OCI-LY7 (cell line): ENCODE measurements around the gene GLA. TPM values are rescaled to one million over a fixed set of nuclear protein-coding genes. Genes with fewer than 3 reads are reported as not detected.
A peak's percentile ranks its signal among the peaks of the same experiment; 100 is the strongest.

Source experiments
- Bru-seq: library from RNA; stranded (reverse); fragments of 400-500 nt; gene quantifications from one replicate; lab custom pipeline; 2021; lab: Mats Ljungman, UMichigan
- BruChase-seq, 2 experiments: library from RNA; stranded (reverse); fragments of 400-500 nt; gene quantifications; one replicate each; lab custom pipeline; 2021; lab: Mats Ljungman, UMichigan
- BruUV-seq: library from RNA; stranded (reverse); fragments of 400-500 nt; replicated peaks from 2 replicates; lab custom pipeline; 2021; lab: Mats Ljungman, UMichigan
- CTCF ChIA-PET: fragments of 300-600 bp; sonication (Branson Sonifier 250); formaldehyde crosslinking; loops from one replicate; lab custom pipeline; 2022; ENCODE audit warnings: antibody characterized with exemption; ENCODE audit not compliant: unreplicated experiment; lab: Charles Lee
- POLR2A ChIA-PET: fragments of 300-600 bp; sonication (Branson Sonifier 250); formaldehyde crosslinking; loops from one replicate; lab custom pipeline; 2022; ENCODE audit warnings: antibody characterized with exemption; lab: Charles Lee
- DNase-seq: peaks from one replicate; pipeline ENCODE4 v3.0.0-alpha.2; 2015; ENCODE audit warnings: low spot score
- H2AFZ ChIP-seq: fragments of 200-600 bp; sonication (generic), shearing (Covaris generic); 2 replicates; pipeline ENCODE4 v1.6.1; 2014; ENCODE audit warnings: mild to moderate bottlenecking, antibody characterized with exemption, low read length, moderate library complexity
- H3K27ac ChIP-seq: fragments of 200-600 bp; sonication (generic); 2 replicates; pipeline ENCODE4 v1.5.1; 2014; ENCODE audit warnings: mixed run types, low read depth, mild to moderate bottlenecking, moderate library complexity, low read length, inconsistent platforms; ENCODE audit not compliant: poor library complexity, severe bottlenecking
- H3K36me3 ChIP-seq: fragments of 200-600 bp; sonication (generic); 2 replicates; pipeline ENCODE4 v1.6.1; 2014; ENCODE audit warnings: mild to moderate bottlenecking, antibody characterized with exemption, low read length, moderate library complexity, mixed read lengths; ENCODE audit not compliant: insufficient read depth
- H3K4me1 ChIP-seq: fragments of 200-600 bp; sonication (generic); 2 replicates; pipeline ENCODE4 v1.5.1; 2014; ENCODE audit warnings: mild to moderate bottlenecking, low read length; ENCODE audit not compliant: insufficient read depth, poor library complexity, severe bottlenecking
- H3K4me2 ChIP-seq: fragments of 200-600 bp; sonication (generic); 2 replicates; pipeline ENCODE4 v1.6.1; 2014; ENCODE audit warnings: mild to moderate bottlenecking, low read length
- H3K4me3 ChIP-seq: fragments of 200-600 bp; sonication (generic); 2 replicates; pipeline ENCODE4 v1.5.1; 2014; ENCODE audit warnings: mild to moderate bottlenecking, low read depth, low read length; ENCODE audit not compliant: poor library complexity, severe bottlenecking
- H3K79me2 ChIP-seq: fragments of 200-600 bp; sonication (generic); 2 replicates; pipeline ENCODE4 v1.6.1; 2016; ENCODE audit warnings: low read depth, mild to moderate bottlenecking, low read length, moderate library complexity, mixed read lengths; ENCODE audit not compliant: insufficient read depth
- H3K9me2 ChIP-seq: fragments of 200-600 bp; sonication (generic); 2 replicates; pipeline ENCODE4 v1.6.1; 2016; ENCODE audit warnings: mild to moderate bottlenecking, low read length, mixed read lengths; ENCODE audit not compliant: insufficient read depth
- H3K9me3 ChIP-seq: fragments of 200-600 bp; sonication (generic); 2 replicates; pipeline ENCODE4 v1.6.1; 2014; ENCODE audit warnings: mild to moderate bottlenecking, mixed run types, low read length, mixed read lengths
- H4K20me1 ChIP-seq: fragments of 200-600 bp; sonication (generic); 2 replicates; pipeline ENCODE4 v1.6.1; 2014; ENCODE audit warnings: mild to moderate bottlenecking, antibody characterized with exemption, low read length, moderate library complexity, mixed read lengths; ENCODE audit not compliant: insufficient read depth
- EZH2phosphoT487 ChIP-seq: fragments of 200-600 bp; sonication (generic); IDR thresholded peaks from 2 replicates; pipeline ENCODE4 v1.6.1; 2018; ENCODE audit warnings: low read depth, borderline replicate concordance, mild to moderate bottlenecking, mixed run types, antibody characterized with exemption, low read length, moderate library complexity, mixed read lengths
- intact Hi-C: fragments of 100-400 bp; cut with micrococcal nuclease; formaldehyde crosslinking; loops from one replicate; pipeline ENCODE4 v1.10.0; 2022; ENCODE audit not compliant: unreplicated experiment
- long read RNA-seq: library from polyadenylated mRNA; stranded (forward); transcript quantifications from one replicate; pipeline ENCODE4 v2.0.0, GENCODE V29; 2022
- total RNA-seq, 2 experiments: library from RNA; depleted of rRNA in 1 of 2; stranded (reverse); fragments of >200 nt in 1 of 2; shearing (Covaris generic) in 1 of 2; gene quantifications; 2 replicates each; pipeline ENCODE4 v1.2.3, GENCODE V29; 2014 to 2022
- TF ChIP-seq, protein P1 (sequence below): fragments of 200-600 bp; sonication (generic); conservative IDR thresholded peaks from 2 replicates; pipeline ENCODE4 v1.5.1; 2014; ENCODE audit warnings: mild to moderate bottlenecking, antibody characterized with exemption, low read length, moderate library complexity, mixed read lengths

GLA gene
- total RNA-seq (2014; rRNA removed; shearing (Covaris generic)) (47.6 and 51.1 TPM in 2 replicates), total RNA-seq (2022) (48.7 and 49.4 TPM in 2 replicates), Bru-seq, nascent RNA (percentile 74 among the genes with signal in this experiment), BruChase-seq, experiment 1, labeled RNA remaining after a 6-hour chase (percentile 62 among the genes with signal in this experiment), BruChase-seq, experiment 2, labeled RNA remaining after a 2-hour chase (percentile 73 among the genes with signal in this experiment)
- long read RNA-seq, transcript GLA-201 (7 exons, 1,318 nt): major isoform, 22 of 41 reads
- long read RNA-seq, partial matches to known transcripts: 2 of 41 reads
- long read RNA-seq, other reads (novel, unspliced or antisense): 12 of 41 reads

DNA sequence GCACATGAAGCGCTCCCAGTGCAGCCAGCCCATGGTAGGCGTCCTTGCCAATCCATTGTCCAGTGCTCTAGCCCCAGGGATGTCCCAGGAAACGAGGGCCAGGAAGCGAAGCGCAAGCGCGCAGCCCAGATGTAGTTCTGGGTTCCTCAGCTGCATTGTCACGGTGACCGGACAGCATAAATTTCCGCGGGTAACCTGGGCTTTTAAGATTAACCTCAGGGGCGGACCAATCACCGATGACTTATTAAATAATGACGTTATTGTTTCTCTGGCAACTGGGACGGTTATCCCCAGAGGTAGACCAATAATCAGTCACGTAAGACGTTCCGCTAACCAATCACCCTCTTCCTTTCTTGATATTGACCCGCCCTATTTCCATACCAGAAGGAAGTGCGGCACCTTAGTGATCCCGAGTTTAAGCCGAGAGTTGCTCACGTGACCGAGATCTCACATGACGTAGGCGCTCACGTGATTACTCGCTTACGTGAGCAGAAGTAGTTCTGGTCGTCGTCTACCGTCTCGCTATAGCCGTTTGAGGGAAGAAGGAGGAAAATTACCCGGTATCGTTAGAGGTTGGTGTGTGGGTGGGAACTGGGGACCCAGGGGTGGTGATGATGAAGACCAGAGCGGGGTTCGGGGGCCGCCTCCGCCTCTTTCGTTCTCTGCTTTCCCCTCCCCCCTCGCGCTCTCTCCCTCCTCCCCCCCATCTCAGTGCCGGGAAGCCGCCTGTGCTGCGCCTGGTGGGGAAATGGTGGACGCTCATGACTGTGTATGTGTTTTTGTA is at the start of gene GLA, which contains the start of gene HNRNPH2:
Gene GLA, minus strand, starts transcription at position 178 of the 784 bp plus-strand sequence. Its CDS starts 22 bp downstream, at position 156.
Gene HNRNPH2, plus strand, starts transcription at position 475 of the 784 bp plus-strand sequence. CDS start 3,767 bp downstream, outside the sequence.
- H3K27ac ChIP-seq: peak within 1 kb of the TSS; percentile 85
- H3K4me3 ChIP-seq: peak within 1 kb of the TSS; percentile 97
- H3K79me2 ChIP-seq: peaks cover 84% of the 10 kb centered on the region
- no peaks in the 10 kb centered on the region for H4K20me1 ChIP-seq
- peak; percentile 96 for DNase-seq
- no peaks in the 10 kb centered on the region for H3K9me3 ChIP-seq
- peaks cover 48% of the 10 kb centered on the region for H3K36me3 ChIP-seq
- intact Hi-C loops: loop anchor here (5.0 kb wide), 1 partner anchor 61 kb away; the partner anchor contains the start of gene TIMM8A
- peaks cover 5% of the 10 kb centered on the region for H3K4me1 ChIP-seq
- BruUV-seq: no TSS peak
- no peaks in the 10 kb centered on the region for H3K9me2 ChIP-seq
- peak within 1 kb of the TSS; percentile 34; the same call in 1 of the 2 replicates for H2AFZ ChIP-seq
- H3K4me2 ChIP-seq: peak within 1 kb of the TSS; percentile 90
- ChIA-PET POLR2A (interaction anchor here (1.8 kb wide), 1 partner anchor 17 kb away, joined by 4 read pairs; the partner anchor contains the start of gene RPL36A), CTCF (no interaction called here)
- TF ChIP-seq, protein P1, sequence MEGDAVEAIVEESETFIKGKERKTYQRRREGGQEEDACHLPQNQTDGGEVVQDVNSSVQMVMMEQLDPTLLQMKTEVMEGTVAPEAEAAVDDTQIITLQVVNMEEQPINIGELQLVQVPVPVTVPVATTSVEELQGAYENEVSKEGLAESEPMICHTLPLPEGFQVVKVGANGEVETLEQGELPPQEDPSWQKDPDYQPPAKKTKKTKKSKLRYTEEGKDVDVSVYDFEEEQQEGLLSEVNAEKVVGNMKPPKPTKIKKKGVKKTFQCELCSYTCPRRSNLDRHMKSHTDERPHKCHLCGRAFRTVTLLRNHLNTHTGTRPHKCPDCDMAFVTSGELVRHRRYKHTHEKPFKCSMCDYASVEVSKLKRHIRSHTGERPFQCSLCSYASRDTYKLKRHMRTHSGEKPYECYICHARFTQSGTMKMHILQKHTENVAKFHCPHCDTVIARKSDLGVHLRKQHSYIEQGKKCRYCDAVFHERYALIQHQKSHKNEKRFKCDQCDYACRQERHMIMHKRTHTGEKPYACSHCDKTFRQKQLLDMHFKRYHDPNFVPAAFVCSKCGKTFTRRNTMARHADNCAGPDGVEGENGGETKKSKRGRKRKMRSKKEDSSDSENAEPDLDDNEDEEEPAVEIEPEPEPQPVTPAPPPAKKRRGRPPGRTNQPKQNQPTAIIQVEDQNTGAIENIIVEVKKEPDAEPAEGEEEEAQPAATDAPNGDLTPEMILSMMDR: no peak
- TF ChIP-seq EZH2phosphoT487: no peak

DNA sequence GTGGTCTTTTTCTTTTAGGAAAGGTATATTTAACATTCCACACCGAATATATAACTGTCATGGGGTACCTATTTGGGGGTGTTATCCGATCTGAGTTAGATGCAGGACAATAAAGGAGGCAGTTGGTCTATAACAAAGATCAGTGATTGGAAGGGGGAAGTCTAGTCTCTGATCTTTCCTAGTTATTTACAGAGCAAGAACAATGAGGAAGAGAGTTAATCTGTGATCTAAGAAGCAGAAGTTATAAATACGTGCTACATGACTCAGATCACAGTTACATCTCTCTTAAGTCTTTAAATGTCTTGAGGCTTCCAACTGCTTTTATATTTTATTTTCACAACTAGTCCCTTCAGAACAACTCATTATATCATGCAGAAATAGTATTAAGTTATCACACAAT is 44.3 kb upstream of the GLA start:
- Histone ChIP-seq H3K27ac (no peak overlapping the region), H3K79me2 (no peaks in the 10 kb centered on the region), H3K36me3 (no peaks in the 10 kb centered on the region), H2AFZ (no peak overlapping the region), H3K9me3 (no peaks in the 10 kb centered on the region), H3K4me2 (no peak overlapping the region), H3K4me1 (no peaks in the 10 kb centered on the region), H3K9me2 (no peaks in the 10 kb centered on the region), H3K4me3 (no peak overlapping the region), H4K20me1 (no peaks in the 10 kb centered on the region)
- no TSS peak for BruUV-seq
- CTCF ChIA-PET: no interaction called here
- TF ChIP-seq EZH2phosphoT487: no peak
- TF ChIP-seq, protein P1: no peak
- intact Hi-C loops: no loop called here
- POLR2A ChIA-PET: no interaction called here
- no peak for DNase-seq
